Cardiac fibroblast (primary cell): ENCODE results near the gene CLEC17A.
A peak's percentile ranks its signal among the peaks of the same experiment; 100 is the strongest.
"Not testable (repeated sequence)": the region's sequence is repeated elsewhere in the genome, so short reads cannot be mapped to it uniquely, and the experiment has no call there.

Experiments used
- DNase-seq, 2 donors: peaks; one replicate each; pipeline versions ENCODE4 v3.0.0 to v3.0.0-alpha.2; 2010; ENCODE audit warnings: low read depth in 2 of 2
- H3K4me3 ChIP-seq, 2 donors: replicated peaks in 1 of 2; 1 replicate in 1 of 2; 2 replicates in 1 of 2; pipeline ENCODE4 v1.5.1; 2011; ENCODE audit warnings: low read depth in 2 of 2, low read length in 2 of 2, mild to moderate bottlenecking in 2 of 2, moderate library complexity in 1 of 2
- CTCF ChIP-seq: IDR thresholded peaks from one replicate; pipeline ENCODE4 v1.5.1; 2011; ENCODE audit warnings: low read depth, mild to moderate bottlenecking, low read length, inconsistent platforms

Gene CLEC17A

GRCh38 chr19:14582894-14583340, at the start of gene CLEC17A:
TSS of gene CLEC17A (plus strand) at chr19:14583084. CDS start at chr19:14583161, 77 bp downstream.
- H3K4me3 ChIP-seq, result no peak within 1 kb of the TSS
- DNase-seq, result no peak
- no peak for TF ChIP-seq CTCF

GRCh38 chr19:14533450-14533849, 49.4 kb upstream of the CLEC17A start:
- no peak for DNase-seq
- no peak for TF ChIP-seq CTCF
- no peak overlapping the region for H3K4me3 ChIP-seq

GRCh38 chr19:14536926-14537692, 45.8 kb upstream of the CLEC17A start:
- H3K4me3 ChIP-seq, result peak overlapping the region in 1 of 2 donors; percentile 16
- DNase-seq, result peak; percentile 59 to 90
- no peak for TF ChIP-seq CTCF

- no peak for TF ChIP-seq CTCF
- no peak for DNase-seq
- H3K4me3 ChIP-seq, result no peak overlapping the region
Observed at GRCh38 chr19:14540741-14541525, 42.0 kb upstream of the CLEC17A start.

- not testable (repeated sequence) for H3K4me3 ChIP-seq, DNase-seq
Observed at GRCh38 chr19:14541979-14542378, 40.9 kb upstream of the CLEC17A start.

GRCh38 chr19:14542711-14543328, 40.1 kb upstream of the CLEC17A start:
- H3K4me3 ChIP-seq, result no peak overlapping the region
- no peak for TF ChIP-seq CTCF
- peak in 1 of 2 donors; percentile 66 for DNase-seq

GRCh38 chr19:14544047-14544446, 38.8 kb upstream of the CLEC17A start:
- H3K4me3 ChIP-seq, result no peak overlapping the region
- no peak for TF ChIP-seq CTCF
- DNase-seq, result no peak
